Measurements from ENCODE around the gene ADSL. TPM values are rescaled to one million over a fixed set of nuclear protein-coding genes. Genes with fewer than 3 reads are reported as not detected.
A peak's percentile ranks its signal among the peaks of the same experiment; 100 is the strongest.

ADSL gene
- total and polyA plus RNA-seq, 7 donors: 114 to 170 (median 147) TPM

GRCh38 chr22:40415531-40416266, 69.4 kb downstream of the ADSL start:
- peaks cover 3 to 69% of the 10 kb centered on the region in 2 donors for H3K36me3 ChIP-seq (ENCODE audit: insufficient read depth in 1 of 2, low read depth in 1 of 2)
- no peaks in the 10 kb centered on the region for H3K4me1 ChIP-seq
- WGBS, 3 donors: 70 to 75% (median 73%) methylated on average over 19 of the region's 19 CpGs
- intact Hi-C loops (cut with DNase I): no loop called here
- no peak overlapping the region for H3K4me3 ChIP-seq
- TF ChIP-seq CTCF (IDR thresholded peaks at IDR 0.05): no peak
- H3K27ac ChIP-seq: no peak overlapping the region
- ATAC-seq: peak in 1 of 4 donors; percentile 15
- no peaks in the 10 kb centered on the region for H3K9me3 ChIP-seq
- no peaks in the 10 kb centered on the region for H3K27me3 ChIP-seq (ENCODE audit: insufficient read depth in 3 of 3, low read length in 2 of 3)
- no peak for DNase-seq

GRCh38 chr22:40416267-40416570, 69.9 kb downstream of the ADSL start:
- no peak for TF ChIP-seq CTCF (IDR thresholded peaks at IDR 0.05)
- Histone ChIP-seq H3K9me3 (no peaks in the 10 kb centered on the region), H3K27ac (no peak overlapping the region), H3K36me3 (ENCODE audit: insufficient read depth in 1 of 2, low read depth in 1 of 2) (peaks cover 3 to 69% of the 10 kb centered on the region in 2 donors), H3K4me3 (no peak overlapping the region), H3K27me3 (ENCODE audit: insufficient read depth in 3 of 3, low read length in 2 of 3) (no peaks in the 10 kb centered on the region), H3K4me1 (no peaks in the 10 kb centered on the region)
- ATAC-seq (no peak), DNase-seq (no peak)
- 90 to 98% (median 93%) methylated on average over 9 to 10 of the region's 10 CpGs for WGBS, 3 donors
- intact Hi-C loops (cut with DNase I): no loop called here

- H3K36me3 ChIP-seq (ENCODE audit: insufficient read depth in 1 of 2, low read depth in 1 of 2): peaks cover 3 to 66% of the 10 kb centered on the region in 2 donors
- ATAC-seq: no peak
- H3K27ac ChIP-seq: no peak overlapping the region
- no peak for DNase-seq
- no peaks in the 10 kb centered on the region for H3K27me3 ChIP-seq (ENCODE audit: insufficient read depth in 3 of 3, low read length in 2 of 3)
- H3K4me3 ChIP-seq: no peak overlapping the region
- H3K4me1 ChIP-seq: no peaks in the 10 kb centered on the region
- WGBS, 3 donors: 91 to 93% (median 92%) methylated on average over 11 of the region's 11 CpGs
- no peaks in the 10 kb centered on the region for H3K9me3 ChIP-seq
- intact Hi-C loops (cut with DNase I): no loop called here
- TF ChIP-seq CTCF (IDR thresholded peaks at IDR 0.05): no peak
These were observed 70.3 kb downstream of the ADSL start for GRCh38 chr22:40416636-40417035.

- no peak for TF ChIP-seq CTCF (IDR thresholded peaks at IDR 0.05)
- H3K4me3 ChIP-seq: no peak overlapping the region
- H3K4me1 ChIP-seq: peaks cover under 1% of the 10 kb centered on the region
- intact Hi-C loops (cut with DNase I): no loop called here
- H3K27ac ChIP-seq: no peak overlapping the region
- 90 to 97% (median 91%) methylated on average over 8 of the region's 8 CpGs for WGBS, 3 donors
- no peaks in the 10 kb centered on the region for H3K27me3 ChIP-seq (ENCODE audit: insufficient read depth in 3 of 3, low read length in 2 of 3)
- no peaks in the 10 kb centered on the region for H3K9me3 ChIP-seq
- ATAC-seq: no peak
- peaks cover 3 to 62% of the 10 kb centered on the region in 2 donors for H3K36me3 ChIP-seq (ENCODE audit: insufficient read depth in 1 of 2, low read depth in 1 of 2)
- DNase-seq: no peak
These were observed 70.7 kb downstream of the ADSL start for GRCh38 chr22:40417041-40417440.

GRCh38 chr22:40417881-40418280, 71.6 kb downstream of the ADSL start:
- Histone ChIP-seq H3K4me1 (peaks cover 8% of the 10 kb centered on the region), H3K4me3 (no peak overlapping the region), H3K27me3 (ENCODE audit: insufficient read depth in 3 of 3, low read length in 2 of 3) (no peaks in the 10 kb centered on the region), H3K9me3 (no peaks in the 10 kb centered on the region), H3K36me3 (ENCODE audit: insufficient read depth in 1 of 2, low read depth in 1 of 2) (peaks cover 3 to 65% of the 10 kb centered on the region in 2 donors), H3K27ac (no peak overlapping the region)
- ATAC-seq (no peak), DNase-seq (no peak)
- WGBS, 3 donors: 88 to 90% (median 88%) methylated on average over 5 of the region's 5 CpGs
- no peak for TF ChIP-seq CTCF (IDR thresholded peaks at IDR 0.05)
- intact Hi-C loops (cut with DNase I): no loop called here

Measured in psoas muscle (tissue), 8 donors.